Effector memory CD8-positive, alpha-beta T cell (primary cell): ENCODE measurements around the gene TLR9.

Experiments used
- ATAC-seq: fragments of 150-1000 bp; cut with Tn5 transposase; replicated peaks from 2 replicates; pipeline ENCODE4 v1.10.0; 2021; ENCODE audit warnings: mild to moderate bottlenecking, moderate library complexity
- DNase-seq, 3 experiments: peaks; one replicate each; pipeline ENCODE4 v3.0.0; 2021
- H3K27ac Mint-ChIP-seq, 2 donors: one replicate each; pipeline ENCODE4 v1.8.0; 2022; ENCODE audit warnings: mild to moderate bottlenecking in 2 of 2, mixed read lengths in 2 of 2, moderate library complexity in 2 of 2
- H3K27me3 Mint-ChIP-seq, 2 donors: one replicate each; pipeline ENCODE4 v1.8.0; 2022; ENCODE audit warnings: mixed read lengths in 2 of 2
- H3K36me3 Mint-ChIP-seq: one replicate; pipeline ENCODE4 v1.8.0; 2022; ENCODE audit warnings: mild to moderate bottlenecking, moderate library complexity, mixed read lengths; ENCODE audit not compliant: insufficient read depth
- H3K4me1 Mint-ChIP-seq, 2 donors: one replicate each; pipeline ENCODE4 v1.8.0; 2022; ENCODE audit warnings: low read depth in 2 of 2, mixed read lengths in 2 of 2
- H3K4me3 Mint-ChIP-seq, 2 donors: one replicate each; pipeline ENCODE4 v1.8.0; 2022; ENCODE audit warnings: mild to moderate bottlenecking in 2 of 2, mixed read lengths in 2 of 2, moderate library complexity in 2 of 2
- H3K9me3 Mint-ChIP-seq, 2 donors: one replicate each; pipeline ENCODE4 v1.8.0; 2022; ENCODE audit warnings: mixed read lengths in 2 of 2

The TLR9 gene

GRCh38 chr3:52222319-52223221 lies 2.9 kb downstream of the TLR9 start:
- Mint-ChIP-seq H3K27me3 (no peaks in the 10 kb centered on the region), H3K4me3 (peak overlapping the region; percentile 55 to 85), H3K27ac (peak overlapping the region; percentile 58 to 89), H3K4me1 (peaks cover 51 to 77% of the 10 kb centered on the region in 2 donors), H3K36me3 (peaks cover 9% of the 10 kb centered on the region), H3K9me3 (no peaks in the 10 kb centered on the region)
- ATAC-seq (no peak), DNase-seq (no peak)

GRCh38 chr3:52221563-52222318 lies 3.7 kb downstream of the TLR9 start:
- no peaks in the 10 kb centered on the region for H3K27me3 Mint-ChIP-seq
- peak; percentile 65 for ATAC-seq
- no peaks in the 10 kb centered on the region for H3K9me3 Mint-ChIP-seq
- DNase-seq: peak in 2 of 3 experiments; percentile 46 to 53
- peak overlapping the region; percentile 58 to 89 for H3K27ac Mint-ChIP-seq
- H3K4me1 Mint-ChIP-seq: peaks cover 57 to 83% of the 10 kb centered on the region in 2 donors
- peaks cover 14% of the 10 kb centered on the region for H3K36me3 Mint-ChIP-seq
- peak overlapping the region; percentile 55 to 85 for H3K4me3 Mint-ChIP-seq

GRCh38 chr3:52221141-52221562 lies 4.3 kb downstream of the TLR9 start:
- no peak for DNase-seq
- H3K27me3 Mint-ChIP-seq: no peaks in the 10 kb centered on the region
- no peaks in the 10 kb centered on the region for H3K9me3 Mint-ChIP-seq
- H3K4me1 Mint-ChIP-seq: peaks cover 54 to 82% of the 10 kb centered on the region in 2 donors
- H3K27ac Mint-ChIP-seq: no peak overlapping the region
- H3K4me3 Mint-ChIP-seq: peak overlapping the region in 1 of 2 donors; percentile 85
- ATAC-seq: no peak
- H3K36me3 Mint-ChIP-seq: peaks cover 16% of the 10 kb centered on the region

- peak overlapping the region in 1 of 2 donors; percentile 60 for H3K27ac Mint-ChIP-seq
- H3K9me3 Mint-ChIP-seq: no peaks in the 10 kb centered on the region
- ATAC-seq: peak; percentile 64
- H3K4me3 Mint-ChIP-seq: peak overlapping the region; percentile 47 to 77
- H3K27me3 Mint-ChIP-seq: no peaks in the 10 kb centered on the region
- H3K4me1 Mint-ChIP-seq: peaks cover 53 to 77% of the 10 kb centered on the region in 2 donors
- peaks cover 16% of the 10 kb centered on the region for H3K36me3 Mint-ChIP-seq
- DNase-seq: peak; percentile 87 to 89 (median 87)
These were observed 4.9 kb downstream of the TLR9 start for GRCh38 chr3:52220380-52221026.

- no peaks in the 10 kb centered on the region for H3K9me3 Mint-ChIP-seq
- DNase-seq (no peak), ATAC-seq (no peak)
- peak overlapping the region; percentile 75 to 77 for H3K4me3 Mint-ChIP-seq
- peaks cover 51 to 76% of the 10 kb centered on the region in 2 donors for H3K4me1 Mint-ChIP-seq
- peak overlapping the region; percentile 94 for H3K27ac Mint-ChIP-seq
- no peaks in the 10 kb centered on the region for H3K27me3 Mint-ChIP-seq
- peaks cover 25% of the 10 kb centered on the region for H3K36me3 Mint-ChIP-seq
These were observed 6.4 kb downstream of the TLR9 start for GRCh38 chr3:52218937-52219650.

GRCh38 chr3:52218454-52218853 lies 7.0 kb downstream of the TLR9 start:
- ATAC-seq: peak; percentile 36
- no peaks in the 10 kb centered on the region for H3K9me3 Mint-ChIP-seq
- peaks cover 51 to 73% of the 10 kb centered on the region in 2 donors for H3K4me1 Mint-ChIP-seq
- H3K27ac Mint-ChIP-seq: peak overlapping the region; percentile 94
- peaks cover 31% of the 10 kb centered on the region for H3K36me3 Mint-ChIP-seq
- no peaks in the 10 kb centered on the region for H3K27me3 Mint-ChIP-seq
- DNase-seq: no peak
- peak overlapping the region; percentile 75 to 77 for H3K4me3 Mint-ChIP-seq

- Mint-ChIP-seq H3K27me3 (no peaks in the 10 kb centered on the region), H3K4me1 (peaks cover 51 to 68% of the 10 kb centered on the region in 2 donors), H3K27ac (peak overlapping the region; percentile 94), H3K9me3 (no peaks in the 10 kb centered on the region), H3K36me3 (peaks cover 35% of the 10 kb centered on the region), H3K4me3 (peak overlapping the region; percentile 75 to 77)
- ATAC-seq (no peak), DNase-seq (no peak)
These were observed 7.4 kb downstream of the TLR9 start for GRCh38 chr3:52218026-52218425.

GRCh38 chr3:52217409-52217805 lies 8.0 kb downstream of the TLR9 start:
- Mint-ChIP-seq H3K36me3 (peaks cover 37% of the 10 kb centered on the region), H3K9me3 (no peaks in the 10 kb centered on the region), H3K27me3 (no peaks in the 10 kb centered on the region), H3K27ac (peak overlapping the region; percentile 94), H3K4me3 (peak overlapping the region; percentile 75 to 77), H3K4me1 (peaks cover 50 to 63% of the 10 kb centered on the region in 2 donors)
- DNase-seq: no peak
- ATAC-seq: peak; percentile 12

GRCh38 chr3:52216585-52217408 lies 8.6 kb downstream of the TLR9 start:
- Mint-ChIP-seq H3K27ac (peak overlapping the region; percentile 94), H3K4me1 (peaks cover 44 to 57% of the 10 kb centered on the region in 2 donors), H3K4me3 (peak overlapping the region; percentile 75 to 77), H3K27me3 (no peaks in the 10 kb centered on the region), H3K9me3 (no peaks in the 10 kb centered on the region), H3K36me3 (peaks cover 40% of the 10 kb centered on the region)
- ATAC-seq: peak; percentile 76
- peak in 2 of 3 experiments; percentile 28 to 30 for DNase-seq

- no peaks in the 10 kb centered on the region for H3K27me3 Mint-ChIP-seq
- H3K27ac Mint-ChIP-seq: peak overlapping the region; percentile 63 to 94
- no peak for DNase-seq
- no peak for ATAC-seq
- peaks cover 49% of the 10 kb centered on the region for H3K36me3 Mint-ChIP-seq
- H3K4me3 Mint-ChIP-seq: no peak overlapping the region
- H3K4me1 Mint-ChIP-seq: peaks cover 44 to 47% of the 10 kb centered on the region in 2 donors
- H3K9me3 Mint-ChIP-seq: no peaks in the 10 kb centered on the region
These were observed 10.1 kb downstream of the TLR9 start for GRCh38 chr3:52215351-52215750.

- no peak for ATAC-seq
- H3K9me3 Mint-ChIP-seq: no peaks in the 10 kb centered on the region
- H3K36me3 Mint-ChIP-seq: peaks cover 61% of the 10 kb centered on the region
- peak overlapping the region; percentile 16 to 36 for H3K27ac Mint-ChIP-seq
- no peak for DNase-seq
- H3K27me3 Mint-ChIP-seq: no peaks in the 10 kb centered on the region
- peaks cover 31 to 34% of the 10 kb centered on the region in 2 donors for H3K4me1 Mint-ChIP-seq
- H3K4me3 Mint-ChIP-seq: no peak overlapping the region
These were observed 11.5 kb downstream of the TLR9 start for GRCh38 chr3:52213901-52214300.

GRCh38 chr3:52213005-52213404 lies 12.4 kb downstream of the TLR9 start:
- Mint-ChIP-seq H3K36me3 (peaks cover 70% of the 10 kb centered on the region), H3K4me1 (peaks cover 23 to 26% of the 10 kb centered on the region in 2 donors), H3K4me3 (no peak overlapping the region), H3K9me3 (no peaks in the 10 kb centered on the region), H3K27me3 (no peaks in the 10 kb centered on the region), H3K27ac (no peak overlapping the region)
- DNase-seq: no peak
- ATAC-seq: no peak
